B cell (primary cell): ENCODE results near the gene GRAP. TPM values are rescaled to one million over a fixed set of nuclear protein-coding genes. Genes with fewer than 3 reads are reported as not detected.

Experiments used
- ATAC-seq: fragments of 200-7000 bp; cut with Tn5 transposase; one replicate; pipeline ENCODE4 v1.10.0; 2021; ENCODE audit warnings: low read depth, mild to moderate bottlenecking, moderate number of reproducible peaks, moderate library complexity
- CTCF ChIA-PET: fragments of 350-600 bp; sonication (Branson Sonifier 250); formaldehyde crosslinking; loops from one replicate; lab custom pipeline; 2021; ENCODE audit warnings: antibody characterized with exemption, inconsistent platforms; lab: Charles Lee
- POLR2A ChIA-PET: fragments of 350-600 bp; sonication (Branson Sonifier 250); formaldehyde crosslinking; loops from one replicate; lab custom pipeline; 2021; ENCODE audit warnings: antibody characterized with exemption; lab: Charles Lee
- DNase-seq: peaks from one replicate; pipeline ENCODE4 v3.0.0; 2013
- H2AFZ ChIP-seq: 2 replicates; pipeline ENCODE4 v1.6.1; 2012; ENCODE audit warnings: mild to moderate bottlenecking, low read depth, low read length; ENCODE audit not compliant: insufficient read depth, poor library complexity, severe bottlenecking
- H3K27ac ChIP-seq, 2 donors: 1 replicate in 1 of 2; 2 replicates in 1 of 2; pipeline ENCODE4 v1.5.1; 2012 to 2013; ENCODE audit warnings: low read length in 2 of 2, mild to moderate bottlenecking in 2 of 2, moderate library complexity in 1 of 2
- H3K27me3 ChIP-seq, 4 experiments: fragments of 200-600 bp in 1 of 4; sonication (generic) in 1 of 4; replicated peaks in 1 of 4; 1 replicate in 2 of 4; 2 replicates in 2 of 4; pipeline versions ENCODE4 v1.6.1 to v1.7.0; 2013 to 2016; ENCODE audit warnings: low read length in 3 of 4, mild to moderate bottlenecking in 2 of 4, mixed read lengths in 1 of 4, moderate library complexity in 1 of 4; ENCODE audit not compliant: insufficient read depth in 4 of 4, control insufficient read depth in 3 of 4; ENCODE audit errors: control extremely low read depth in 1 of 4
- H3K36me3 ChIP-seq, 2 experiments: replicated peaks in 1 of 2; 1 replicate in 1 of 2; 2 replicates in 1 of 2; pipeline versions ENCODE4 v1.6.1 to v1.7.1; 2013; ENCODE audit warnings: low read length in 1 of 2; ENCODE audit not compliant: insufficient read depth in 2 of 2, control insufficient read depth in 1 of 2; ENCODE audit errors: control extremely low read depth in 1 of 2, extremely low read depth in 1 of 2
- H3K4me1 ChIP-seq, 2 donors: fragments of 200-600 bp in 1 of 2; sonication (generic) in 1 of 2; 1 replicate in 1 of 2; 2 replicates in 1 of 2; pipeline versions ENCODE4 v1.5.1 to v1.6.1; 2013 to 2017; ENCODE audit warnings: low read length in 2 of 2; ENCODE audit not compliant: control insufficient read depth in 2 of 2, insufficient read depth in 2 of 2
- H3K4me2 ChIP-seq: replicated peaks from 2 replicates; pipeline ENCODE3; 2012; ENCODE audit warnings: mild to moderate bottlenecking, low read depth, low read length; ENCODE audit not compliant: poor library complexity, severe bottlenecking
- H3K4me3 ChIP-seq, 5 experiments: fragments of 200-600 bp in 1 of 5; sonication (generic) in 1 of 5; 1 replicate in 3 of 5; 2 replicates in 2 of 5; pipeline versions ENCODE4 v1.5.1 to v1.7.0; 2011 to 2016; ENCODE audit warnings: low read length in 4 of 5, mild to moderate bottlenecking in 4 of 5, low read depth in 2 of 5, control low read depth in 1 of 5, moderate library complexity in 1 of 5; ENCODE audit not compliant: insufficient read depth in 1 of 5; ENCODE audit errors: control extremely low read depth in 1 of 5, extremely low read depth in 1 of 5
- H3K79me2 ChIP-seq: fragments of 200-600 bp; sonication (generic); one replicate; pipeline ENCODE4 v1.6.0; 2016; ENCODE audit warnings: low read length; ENCODE audit not compliant: control insufficient read depth, insufficient read depth
- H3K9ac ChIP-seq: fragments of 200-600 bp; sonication (generic); 2 replicates; pipeline ENCODE4 v1.6.1; 2017; ENCODE audit warnings: mild to moderate bottlenecking, low read length, moderate library complexity
- H3K9me3 ChIP-seq, 3 donors: one replicate each; pipeline versions ENCODE4 v1.6.1 to v1.7.1; 2013; ENCODE audit warnings: low read length in 2 of 3; ENCODE audit not compliant: control insufficient read depth in 2 of 3, insufficient read depth in 1 of 3; ENCODE audit errors: control extremely low read depth in 1 of 3
- H4K20me1 ChIP-seq: 2 replicates; pipeline ENCODE4 v1.6.0; 2012; ENCODE audit warnings: mild to moderate bottlenecking, low read length; ENCODE audit not compliant: insufficient read depth, control insufficient read depth, poor library complexity, severe bottlenecking
- H3K27ac Mint-ChIP-seq: one replicate; pipeline ENCODE4 v1.8.0; 2021; ENCODE audit warnings: mixed read lengths
- H3K27me3 Mint-ChIP-seq: one replicate; pipeline ENCODE4 v1.8.0; 2021; ENCODE audit warnings: mixed read lengths
- H3K4me1 Mint-ChIP-seq: one replicate; pipeline ENCODE4 v1.8.0; 2021; ENCODE audit warnings: mixed read lengths
- H3K4me3 Mint-ChIP-seq: one replicate; pipeline ENCODE4 v1.8.0; 2021; ENCODE audit warnings: mixed read lengths
- H3K9me3 Mint-ChIP-seq: one replicate; pipeline ENCODE4 v1.8.0; 2022; ENCODE audit warnings: mixed read lengths; ENCODE audit not compliant: insufficient read depth
- EZH2 ChIP-seq: IDR thresholded peaks from 2 replicates; pipeline ENCODE4 v1.6.1; 2012; ENCODE audit warnings: borderline replicate concordance, low read depth, mild to moderate bottlenecking, moderate library complexity, low read length; ENCODE audit not compliant: insufficient read depth, poor library complexity, severe bottlenecking
- WGBS: methylation state at CpG from one replicate; pipeline ENCODE4 v1.1.5; 2013; ENCODE audit warnings: missing lambda C conversion rate; ENCODE audit not compliant: insufficient coverage; 5-methylcytosine and 5-hydroxymethylcytosine counted together
- intact Hi-C: fragments of 100-400 bp; cut with micrococcal nuclease; formaldehyde crosslinking; loops from one replicate; pipeline ENCODE4 v1.10.0; 2022
- polyA plus RNA-seq: library from polyadenylated mRNA; depleted of rRNA; stranded (reverse); fragments of >200 nt; gene quantifications from 2 replicates; pipeline ENCODE4 v1.2.3, GENCODE V29; 2012
- total RNA-seq, 2 donors: library from RNA; stranded (reverse); fragments of 120-200 nt in 1 of 2; gene quantifications; 1 replicate in 1 of 2; 2 replicates in 1 of 2; pipeline versions ENCODE4 v1.2.3 to v1.2.4, GENCODE V29; 2013 to 2022
- TF ChIP-seq, protein P1 (sequence below): fragments of 200-600 bp; IDR thresholded peaks from one replicate; pipeline ENCODE4 v1.8.0; 2022; ENCODE audit warnings: antibody characterized with exemption, mild to moderate bottlenecking

The GRAP gene
- total and polyA plus RNA-seq, 2 donors (not counting 1 experiment from before 2014, with no cell fraction given): 59.8 to 93.2 TPM

DNA sequence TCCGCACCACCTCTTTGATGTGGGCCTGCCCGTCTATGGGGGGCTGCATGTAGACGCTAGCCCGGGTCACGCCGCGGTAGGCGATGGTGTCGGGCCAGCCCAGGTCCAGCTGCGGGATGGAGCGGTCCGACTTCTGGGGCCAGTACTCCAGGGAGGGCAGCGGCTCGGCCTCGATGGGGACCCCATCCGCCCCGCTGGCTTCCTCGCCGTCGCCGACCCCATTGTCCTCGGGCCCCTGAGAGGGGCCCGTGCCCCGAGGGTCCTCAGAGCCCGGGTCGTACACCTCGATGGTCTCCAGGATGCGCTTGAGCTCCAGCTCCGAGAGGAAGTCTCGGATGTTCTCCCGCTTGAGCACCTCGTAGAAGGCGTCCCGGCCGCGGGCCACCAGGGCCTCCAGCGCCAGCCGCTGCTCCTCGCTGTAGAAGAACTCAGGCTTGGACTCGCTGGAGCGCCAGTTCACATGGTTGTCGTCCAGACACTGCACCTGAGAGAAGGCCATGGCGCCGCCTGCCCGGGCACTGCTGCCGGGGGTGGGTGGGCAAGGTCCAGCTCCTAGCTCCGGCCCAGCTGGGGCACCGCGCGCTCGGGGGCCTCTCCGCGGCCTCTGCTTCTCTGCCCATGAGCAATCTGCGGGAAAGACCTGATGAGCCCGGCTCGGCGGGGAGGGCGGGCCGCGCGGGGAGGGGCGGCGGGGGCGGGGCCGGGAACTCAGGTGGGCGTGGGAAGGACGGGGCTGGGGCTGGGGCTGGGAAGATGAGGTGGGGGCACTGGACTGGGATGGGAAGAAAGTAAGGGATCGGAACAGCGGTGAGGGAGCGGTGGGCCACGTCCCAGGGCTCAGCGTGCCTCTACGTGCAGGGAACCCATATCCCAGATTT, 43.0 kb downstream of the GRAP start:
- Histone ChIP-seq H3K27ac (peak overlapping the region; percentile 24 to 53), H3K4me3 (peak overlapping the region; percentile 43 to 85 (median 77)), H3K79me2 (no peaks in the 10 kb centered on the region), H3K4me1 (peaks cover 26 to 40% of the 10 kb centered on the region in 2 donors), H3K9ac (peak overlapping the region; percentile 76), H3K4me2 (peak overlapping the region; percentile 97), H2AFZ (peak overlapping the region; percentile 74), H3K36me3 (peaks cover 0 to 3% of the 10 kb centered on the region in 2 experiments), H3K27me3 (no peaks in the 10 kb centered on the region), H3K9me3 (no peaks in the 10 kb centered on the region), H4K20me1 (peaks cover 21% of the 10 kb centered on the region)
- 31% methylated on average over 58 of the region's 73 CpGs for WGBS
- DNase-seq (peak; percentile 55), ATAC-seq (peak; percentile 46)
- ChIA-PET CTCF (interaction anchor here (1.1 to 4.0 kb wide), 2 partner anchors 10 to 42 kb away, joined by 5 to 21 read pairs; no protein-coding TSS in a partner anchor), POLR2A (interaction anchor here (0.9 to 1.0 kb wide), 2 partner anchors 11 to 21 kb away, joined by 4 to 5 read pairs; no protein-coding TSS in a partner anchor)
- Mint-ChIP-seq H3K4me3 (peak overlapping the region; percentile 88), H3K4me1 (peaks cover 40% of the 10 kb centered on the region), H3K27me3 (no peaks in the 10 kb centered on the region), H3K9me3 (no peaks in the 10 kb centered on the region), H3K27ac (peak overlapping the region; percentile 78)
- TF ChIP-seq, protein P1, sequence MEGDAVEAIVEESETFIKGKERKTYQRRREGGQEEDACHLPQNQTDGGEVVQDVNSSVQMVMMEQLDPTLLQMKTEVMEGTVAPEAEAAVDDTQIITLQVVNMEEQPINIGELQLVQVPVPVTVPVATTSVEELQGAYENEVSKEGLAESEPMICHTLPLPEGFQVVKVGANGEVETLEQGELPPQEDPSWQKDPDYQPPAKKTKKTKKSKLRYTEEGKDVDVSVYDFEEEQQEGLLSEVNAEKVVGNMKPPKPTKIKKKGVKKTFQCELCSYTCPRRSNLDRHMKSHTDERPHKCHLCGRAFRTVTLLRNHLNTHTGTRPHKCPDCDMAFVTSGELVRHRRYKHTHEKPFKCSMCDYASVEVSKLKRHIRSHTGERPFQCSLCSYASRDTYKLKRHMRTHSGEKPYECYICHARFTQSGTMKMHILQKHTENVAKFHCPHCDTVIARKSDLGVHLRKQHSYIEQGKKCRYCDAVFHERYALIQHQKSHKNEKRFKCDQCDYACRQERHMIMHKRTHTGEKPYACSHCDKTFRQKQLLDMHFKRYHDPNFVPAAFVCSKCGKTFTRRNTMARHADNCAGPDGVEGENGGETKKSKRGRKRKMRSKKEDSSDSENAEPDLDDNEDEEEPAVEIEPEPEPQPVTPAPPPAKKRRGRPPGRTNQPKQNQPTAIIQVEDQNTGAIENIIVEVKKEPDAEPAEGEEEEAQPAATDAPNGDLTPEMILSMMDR: no peak
- no peak for TF ChIP-seq EZH2
- intact Hi-C loops: loop anchor here (1.0 kb wide), 1 partner anchor 10 kb away; no protein-coding TSS in a partner anchor
